B cell (primary cell): ENCODE results near the gene TMEM19.

Experiments used
- CTCF ChIP-seq: fragments of 200-600 bp; IDR thresholded peaks from one replicate; pipeline ENCODE4 v1.8.0; 2022; ENCODE audit warnings: antibody characterized with exemption, mild to moderate bottlenecking
- EZH2 ChIP-seq: IDR thresholded peaks from 2 replicates; pipeline ENCODE4 v1.6.1; 2012; ENCODE audit warnings: borderline replicate concordance, low read depth, mild to moderate bottlenecking, moderate library complexity, low read length; ENCODE audit not compliant: insufficient read depth, poor library complexity, severe bottlenecking

DNA sequence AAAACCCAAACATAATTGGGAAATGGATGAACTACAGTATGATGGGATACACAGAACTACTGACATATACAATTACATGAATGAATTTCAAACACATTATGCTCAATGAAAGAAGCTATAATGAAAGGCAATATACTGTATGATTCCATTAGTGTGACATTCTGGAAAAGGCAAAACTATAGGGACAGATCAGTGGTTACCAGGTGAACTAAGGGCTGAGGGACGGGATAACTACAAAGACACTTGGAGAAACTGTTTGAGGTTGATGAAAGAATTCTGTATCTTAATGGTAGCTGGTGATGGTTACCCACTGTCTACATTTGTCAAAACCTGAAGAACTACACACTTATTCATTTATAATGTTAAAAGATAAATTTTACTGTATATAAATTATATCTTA lies 30.0 kb upstream of the TMEM19 start:
- TF ChIP-seq CTCF, result no peak
- no peak for TF ChIP-seq EZH2
